ENCODE measurements around the gene LYPD6B. TPM values are rescaled to one million over a fixed set of nuclear protein-coding genes. Genes with fewer than 3 reads are reported as not detected.

Gene LYPD6B
- total and polyA plus RNA-seq, 2 donors from 2014 or later: 9.4 to 17.6 TPM

GRCh38 chr2:149036507-149037293 lies 1.8 kb upstream of the LYPD6B start:
- FAIRE-seq: no peak
- Histone ChIP-seq H3K4me1 (ENCODE audit: control insufficient read depth in 2 of 3, insufficient read depth in 2 of 3, low read depth in 1 of 3, low read length in 3 of 3) (no peaks in the 10 kb centered on the region), H3K36me3 (ENCODE audit: control insufficient read depth in 2 of 3, insufficient read depth in 3 of 3, low read length in 3 of 3) (no peaks in the 10 kb centered on the region), H3K9me3 (ENCODE audit: control insufficient read depth in 2 of 3, insufficient read depth in 1 of 3, low read length in 3 of 3) (no peaks in the 10 kb centered on the region), H3K27me3 (ENCODE audit: control insufficient read depth, insufficient read depth, low read length) (no peaks in the 10 kb centered on the region), H3K27ac (ENCODE audit: low read depth in 2 of 2, low read length in 2 of 2) (no peak overlapping the region), H3K4me3 (ENCODE audit: low read length in 3 of 3) (no peak overlapping the region), H3K9ac (ENCODE audit: low read length in 3 of 3) (no peak overlapping the region)
- intact Hi-C loops (cut with DNase I): no loop called here
- TF ChIP-seq, protein P1, sequence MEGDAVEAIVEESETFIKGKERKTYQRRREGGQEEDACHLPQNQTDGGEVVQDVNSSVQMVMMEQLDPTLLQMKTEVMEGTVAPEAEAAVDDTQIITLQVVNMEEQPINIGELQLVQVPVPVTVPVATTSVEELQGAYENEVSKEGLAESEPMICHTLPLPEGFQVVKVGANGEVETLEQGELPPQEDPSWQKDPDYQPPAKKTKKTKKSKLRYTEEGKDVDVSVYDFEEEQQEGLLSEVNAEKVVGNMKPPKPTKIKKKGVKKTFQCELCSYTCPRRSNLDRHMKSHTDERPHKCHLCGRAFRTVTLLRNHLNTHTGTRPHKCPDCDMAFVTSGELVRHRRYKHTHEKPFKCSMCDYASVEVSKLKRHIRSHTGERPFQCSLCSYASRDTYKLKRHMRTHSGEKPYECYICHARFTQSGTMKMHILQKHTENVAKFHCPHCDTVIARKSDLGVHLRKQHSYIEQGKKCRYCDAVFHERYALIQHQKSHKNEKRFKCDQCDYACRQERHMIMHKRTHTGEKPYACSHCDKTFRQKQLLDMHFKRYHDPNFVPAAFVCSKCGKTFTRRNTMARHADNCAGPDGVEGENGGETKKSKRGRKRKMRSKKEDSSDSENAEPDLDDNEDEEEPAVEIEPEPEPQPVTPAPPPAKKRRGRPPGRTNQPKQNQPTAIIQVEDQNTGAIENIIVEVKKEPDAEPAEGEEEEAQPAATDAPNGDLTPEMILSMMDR (IDR thresholded peaks at IDR 0.05; ENCODE audit: borderline replicate concordance, extremely low read depth, insufficient read depth): no peak
- DNase-seq: no peak

- FAIRE-seq: no peak
- H3K27ac ChIP-seq (ENCODE audit: low read depth in 2 of 2, low read length in 2 of 2): no peak overlapping the region
Observed at GRCh38 chr2:149037851-149038250, 648 bp upstream of the LYPD6B start.

GRCh38 chr2:149039213-149039724 lies 770 bp downstream of the LYPD6B start:
- no peaks in the 10 kb centered on the region for H3K27me3 ChIP-seq (ENCODE audit: control insufficient read depth, insufficient read depth, low read length)
- intact Hi-C loops (cut with DNase I): no loop called here
- H3K4me3 ChIP-seq (ENCODE audit: low read length in 3 of 3): peak overlapping the region; percentile 30 to 44 (median 39)
- H3K9me3 ChIP-seq (ENCODE audit: control insufficient read depth in 2 of 3, insufficient read depth in 1 of 3, low read length in 3 of 3): no peaks in the 10 kb centered on the region
- no peaks in the 10 kb centered on the region for H3K36me3 ChIP-seq (ENCODE audit: control insufficient read depth in 2 of 3, insufficient read depth in 3 of 3, low read length in 3 of 3)
- DNase-seq: no peak
- FAIRE-seq: no peak
- peak overlapping the region in 1 of 3 donors; percentile 26 for H3K9ac ChIP-seq (ENCODE audit: low read length in 3 of 3)
- no peaks in the 10 kb centered on the region for H3K4me1 ChIP-seq (ENCODE audit: control insufficient read depth in 2 of 3, insufficient read depth in 2 of 3, low read depth in 1 of 3, low read length in 3 of 3)
- TF ChIP-seq, protein P1 (IDR thresholded peaks at IDR 0.05; ENCODE audit: borderline replicate concordance, extremely low read depth, insufficient read depth): no peak
- no peak overlapping the region for H3K27ac ChIP-seq (ENCODE audit: low read depth in 2 of 2, low read length in 2 of 2)

More at GRCh38 chr2:149037851-149038250, 648 bp upstream of the LYPD6B start:
- H3K36me3 ChIP-seq (ENCODE audit: control insufficient read depth in 2 of 3, insufficient read depth in 3 of 3, low read length in 3 of 3): no peaks in the 10 kb centered on the region
- intact Hi-C loops (cut with DNase I): no loop called here
- H3K9me3 ChIP-seq (ENCODE audit: control insufficient read depth in 2 of 3, insufficient read depth in 1 of 3, low read length in 3 of 3): no peaks in the 10 kb centered on the region
- H3K4me1 ChIP-seq (ENCODE audit: control insufficient read depth in 2 of 3, insufficient read depth in 2 of 3, low read depth in 1 of 3, low read length in 3 of 3): no peaks in the 10 kb centered on the region
- H3K4me3 ChIP-seq (ENCODE audit: low read length in 3 of 3): peak overlapping the region in 2 of 3 donors; percentile 9 to 39
- DNase-seq: peak in 4 of 5 donors; percentile 27 to 68 (median 62)
- no peaks in the 10 kb centered on the region for H3K27me3 ChIP-seq (ENCODE audit: control insufficient read depth, insufficient read depth, low read length)
- H3K9ac ChIP-seq (ENCODE audit: low read length in 3 of 3): peak overlapping the region in 1 of 3 donors; percentile 5
- TF ChIP-seq, protein P1 (IDR thresholded peaks at IDR 0.05; ENCODE audit: borderline replicate concordance, extremely low read depth, insufficient read depth): no peak

Data from kidney (tissue), 14 donors.